Activated CD8-positive, alpha-beta memory T cell treated with anti-CD3 and anti-CD28 coated beads, Interleukin-2, amount 50 U/mL, for 24 hours (primary cell): ENCODE measurements around the gene PIGH.

Source experiments
- DNase-seq: peaks from one replicate; pipeline ENCODE4 v3.0.0-alpha.2; 2020; ENCODE audit errors: extremely low read depth

The PIGH gene

DNA sequence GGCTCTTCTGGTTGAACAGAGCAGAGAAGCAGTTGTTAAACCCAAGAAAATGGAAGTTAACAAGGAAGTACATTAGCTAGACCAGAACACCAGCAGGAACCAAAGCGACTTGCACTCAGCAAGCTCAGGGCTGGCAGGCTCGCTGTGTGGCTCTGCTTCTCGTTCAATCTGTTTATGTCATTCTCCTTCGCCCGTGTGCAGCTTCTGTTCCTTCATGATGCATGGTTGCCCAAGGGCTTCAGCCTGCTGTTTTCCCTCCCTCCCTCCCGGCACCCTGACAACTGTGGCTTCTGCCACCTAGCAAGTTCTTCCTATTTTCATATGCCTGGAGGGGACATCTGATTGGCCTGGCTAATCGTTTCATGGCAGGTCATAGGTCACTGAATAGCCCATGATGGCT lies 25.3 kb downstream of the PIGH start:
- no peak for DNase-seq

DNA sequence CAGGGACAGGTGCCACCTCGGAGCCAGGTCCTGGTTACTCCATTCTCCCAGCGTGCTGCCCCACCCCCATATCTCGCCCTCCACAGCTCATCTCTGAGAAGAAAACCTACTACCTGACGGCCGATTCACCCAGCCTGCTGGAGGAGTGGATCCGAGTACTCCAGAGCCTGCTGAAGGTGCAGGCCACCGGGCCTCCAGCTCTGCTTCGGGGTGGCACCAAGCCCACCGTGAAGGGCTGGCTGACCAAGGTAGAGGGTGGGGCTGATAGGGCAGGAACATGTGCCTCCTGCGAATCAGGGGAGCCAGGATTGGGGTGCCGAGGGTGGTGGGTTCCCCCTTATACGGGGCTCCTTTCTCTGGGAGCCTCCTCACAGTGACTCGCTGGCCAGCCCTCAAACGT lies 25.9 kb downstream of the PIGH start:
- no peak for DNase-seq

DNA sequence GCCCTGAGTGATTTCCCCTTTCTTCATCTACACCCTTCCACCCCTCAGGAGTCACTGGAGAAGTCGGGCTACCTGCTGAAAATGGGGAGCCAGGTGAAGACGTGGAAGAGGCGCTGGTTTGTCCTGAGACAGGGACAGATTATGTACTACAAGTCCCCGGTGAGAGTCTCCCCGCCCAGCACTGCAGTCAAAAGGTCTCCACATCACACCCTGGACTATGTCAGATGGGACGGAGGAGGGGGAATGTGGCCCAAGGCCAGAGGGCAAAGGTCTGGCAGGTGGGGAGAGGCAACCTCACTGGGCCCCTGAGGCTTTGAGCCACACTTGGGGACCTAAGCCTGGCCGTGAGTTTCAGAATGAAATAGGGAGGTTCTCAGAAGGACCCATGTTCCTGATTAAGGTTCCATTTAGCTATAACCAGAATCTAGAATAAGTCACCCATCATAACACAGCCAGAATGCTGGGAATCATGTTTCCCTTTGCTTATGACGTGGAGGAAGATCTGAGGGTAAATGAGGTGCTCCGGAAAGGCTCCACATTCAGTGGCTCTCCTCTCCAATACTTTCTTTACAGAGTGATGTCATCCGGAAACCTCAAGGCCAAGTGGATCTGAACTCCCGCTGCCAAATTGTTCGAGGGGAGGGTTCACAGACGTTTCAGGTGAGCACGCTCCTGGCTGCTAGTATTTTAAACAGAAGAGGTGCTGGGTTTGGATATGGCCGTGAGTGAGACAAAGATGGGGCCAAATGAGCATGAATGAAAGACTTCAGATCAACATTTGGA lies 26.6 kb downstream of the PIGH start:
- no peak for DNase-seq

DNA sequence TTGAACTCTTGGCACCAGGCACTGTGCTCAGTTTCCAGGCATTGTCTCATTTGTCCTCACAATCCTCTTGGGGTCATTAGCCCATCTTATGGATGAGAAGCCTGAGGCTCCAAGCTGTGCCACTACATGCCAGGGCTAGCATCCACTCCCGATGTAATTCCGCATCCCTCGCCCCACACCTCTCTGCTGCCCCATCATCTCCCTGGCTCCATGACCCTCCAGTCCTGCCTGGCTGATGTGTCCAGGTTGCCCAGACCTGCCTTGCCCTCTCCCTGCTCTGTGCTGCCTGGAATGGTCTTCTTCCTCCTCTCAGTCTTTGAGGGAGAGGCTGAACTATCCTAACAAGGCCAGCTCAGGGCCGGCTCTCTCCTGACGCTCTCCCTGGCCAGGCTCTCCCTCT lies 27.5 kb downstream of the PIGH start:
- DNase-seq = no peak

DNA sequence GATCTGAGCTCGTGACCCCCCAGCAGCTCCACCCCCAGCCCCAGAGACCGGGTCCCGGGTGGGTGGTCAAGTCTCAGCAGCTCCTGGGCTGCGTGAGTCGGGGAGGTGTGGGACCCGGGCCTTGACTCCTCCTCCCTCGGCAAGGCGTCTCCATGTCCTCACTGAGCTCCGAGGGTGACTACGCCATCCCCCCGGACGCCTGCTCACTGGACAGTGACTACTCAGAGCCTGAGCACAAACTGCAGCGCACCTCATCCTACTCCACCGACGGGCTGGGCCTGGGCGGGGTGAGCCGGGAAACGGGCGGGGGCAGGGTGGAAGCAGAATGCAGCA lies 28.1 kb downstream of the PIGH start:
- no peak for DNase-seq

DNA sequence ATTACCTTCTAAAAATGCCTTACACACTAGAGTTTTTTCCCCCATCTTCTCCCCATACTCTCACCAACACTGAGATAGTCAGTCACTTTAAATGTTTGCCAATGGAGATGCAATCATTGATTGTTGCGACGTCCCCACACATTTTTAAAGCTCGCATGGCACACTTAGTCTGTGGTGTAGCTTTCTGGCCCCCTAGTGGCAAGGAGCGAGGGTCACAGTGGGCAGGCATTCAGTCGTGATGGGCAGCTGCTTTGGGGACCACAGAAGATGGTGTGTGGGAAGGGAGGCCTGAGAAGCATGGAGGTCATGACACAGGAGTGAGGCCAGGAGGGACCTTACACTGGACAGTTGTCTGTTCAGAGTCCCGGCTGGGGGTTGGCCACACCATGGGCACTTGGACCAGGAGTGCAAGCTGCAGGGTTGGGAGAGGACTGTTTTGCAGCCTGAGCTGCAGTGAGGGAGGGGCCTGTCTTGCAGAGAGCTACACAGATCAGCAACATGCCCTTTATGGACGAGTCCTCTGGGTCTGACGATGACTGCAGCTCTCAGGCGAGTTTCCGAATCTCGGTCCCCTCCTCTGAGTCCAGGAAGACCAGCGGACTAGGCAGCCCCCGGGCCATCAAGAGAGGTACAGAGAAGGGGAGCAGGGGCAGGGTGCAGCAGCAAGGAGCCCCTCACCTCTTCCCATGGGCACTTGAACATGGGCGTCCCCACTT lies 28.6 kb downstream of the PIGH start:
- DNase-seq = peak; percentile 35

DNA sequence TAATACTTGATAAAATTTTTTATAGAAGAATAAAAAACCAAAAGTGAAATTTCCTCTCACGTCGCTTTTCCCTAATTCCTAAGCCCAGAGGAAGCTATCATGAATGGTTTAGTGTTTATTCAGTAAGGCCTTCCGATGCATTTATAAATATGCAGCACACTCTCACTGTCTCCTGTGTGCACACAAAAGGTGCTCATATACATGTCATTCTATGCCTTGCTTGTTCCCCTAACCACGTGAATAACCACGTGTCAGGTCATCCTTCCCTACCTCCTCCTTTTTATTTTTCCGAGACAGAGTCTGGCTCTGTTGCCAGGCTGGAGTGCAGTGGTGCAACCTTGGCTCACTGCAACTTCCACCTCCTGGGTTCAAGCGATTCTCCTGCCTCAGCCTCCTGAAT lies 29.6 kb downstream of the PIGH start:
- DNase-seq = no peak

DNA sequence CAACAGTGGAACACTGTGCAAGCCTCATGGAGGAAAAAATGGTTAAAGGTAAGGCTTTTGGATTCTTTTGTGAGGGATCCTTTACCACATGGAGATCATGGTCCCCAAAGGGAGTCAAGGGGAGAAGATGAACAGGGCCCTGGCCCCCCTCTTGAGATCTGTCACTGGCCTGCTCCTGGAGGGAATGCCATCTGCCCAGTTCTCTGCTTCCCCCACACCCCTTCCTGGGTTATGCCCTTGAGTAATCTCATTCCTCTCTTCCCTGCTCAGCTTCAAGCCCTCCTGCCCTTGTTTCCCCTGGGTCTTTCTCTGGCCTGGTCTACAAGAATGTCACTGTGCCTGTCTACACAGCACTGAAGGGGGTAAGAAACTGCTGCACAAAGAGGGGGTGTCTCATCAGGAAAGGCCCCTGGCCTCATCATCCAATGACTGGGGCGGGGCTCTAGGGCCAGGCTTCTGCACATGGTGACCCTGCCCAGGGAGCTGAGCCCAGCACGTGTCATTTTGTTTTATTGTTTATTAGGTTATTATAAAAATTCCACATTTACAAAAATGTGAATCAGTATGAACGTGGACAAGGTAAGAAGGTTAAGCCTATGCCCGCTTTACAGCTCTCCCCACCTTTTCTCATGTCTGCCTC lies 30.3 kb downstream of the PIGH start:
- no peak for DNase-seq

DNA sequence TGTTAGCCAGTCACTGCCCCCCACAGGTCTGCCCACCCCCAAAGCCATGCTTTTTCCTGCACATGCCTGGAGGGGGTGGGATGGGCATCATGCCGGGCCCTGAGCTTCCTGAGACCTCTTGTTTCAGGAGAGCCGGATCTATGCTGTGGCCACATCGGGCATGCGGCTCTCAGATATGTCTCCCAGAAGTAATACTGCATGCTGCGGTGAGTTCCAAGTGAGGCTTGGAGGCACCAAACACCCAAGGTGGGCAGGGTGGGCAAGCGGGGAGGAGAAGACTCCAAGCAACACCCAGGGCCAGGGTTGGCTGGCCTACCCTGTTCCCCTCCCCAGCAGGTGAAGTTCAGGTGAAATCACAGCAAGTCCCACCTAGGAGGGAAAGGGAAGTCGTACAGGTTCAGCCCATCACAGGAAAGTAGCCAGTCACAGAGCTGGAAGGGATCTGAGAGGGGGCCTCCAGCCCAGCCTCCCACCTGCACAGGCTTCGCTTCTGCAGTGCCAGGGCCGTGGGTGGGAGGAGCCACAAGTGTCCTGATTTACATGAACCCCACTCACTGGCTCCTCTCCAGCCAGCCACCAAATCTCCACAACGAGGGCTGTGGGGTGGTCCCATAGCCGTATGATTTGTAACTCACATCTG lies 30.9 kb downstream of the PIGH start:
- DNase-seq = no peak

DNA sequence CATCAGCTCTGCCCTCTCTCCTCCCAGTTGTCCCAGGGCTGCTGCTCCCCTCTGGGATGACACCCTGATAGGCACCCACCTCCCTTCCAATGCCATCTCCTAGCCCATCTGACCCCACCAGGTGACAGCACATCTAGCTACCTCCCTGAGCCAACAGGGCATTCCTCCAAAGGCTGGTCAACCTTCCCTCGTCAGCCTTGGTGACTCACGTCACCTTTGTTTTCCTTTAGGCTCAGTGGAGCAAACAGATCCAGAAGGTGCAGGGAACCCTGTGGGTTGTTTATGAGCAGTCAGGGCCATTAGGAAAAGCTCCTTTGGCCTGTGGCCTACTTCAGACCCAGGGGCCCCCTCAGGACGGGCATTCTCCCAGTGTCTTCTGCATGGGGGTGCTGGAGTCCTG lies 32.4 kb downstream of the PIGH start:
- no peak for DNase-seq

DNA sequence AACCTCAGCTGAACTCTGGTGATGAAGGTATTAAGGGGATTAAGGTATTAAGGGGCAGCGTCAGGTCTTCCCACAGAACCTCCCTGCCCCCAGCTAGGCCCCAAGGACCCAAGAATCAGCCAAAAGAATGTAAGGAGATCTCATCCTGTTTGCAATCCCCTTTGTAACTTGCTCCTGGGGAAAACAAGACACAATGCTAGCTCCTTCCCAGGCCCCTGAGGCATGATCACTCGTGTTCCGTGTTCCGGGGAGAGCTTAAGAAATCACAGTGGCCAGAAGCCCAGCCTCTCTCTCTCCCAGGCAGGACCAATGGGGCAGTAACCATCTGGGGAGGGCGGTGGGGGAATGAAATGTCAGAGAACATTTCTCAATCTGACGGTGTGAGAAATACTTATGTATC lies 33.2 kb downstream of the PIGH start:
- DNase-seq = no peak

DNA sequence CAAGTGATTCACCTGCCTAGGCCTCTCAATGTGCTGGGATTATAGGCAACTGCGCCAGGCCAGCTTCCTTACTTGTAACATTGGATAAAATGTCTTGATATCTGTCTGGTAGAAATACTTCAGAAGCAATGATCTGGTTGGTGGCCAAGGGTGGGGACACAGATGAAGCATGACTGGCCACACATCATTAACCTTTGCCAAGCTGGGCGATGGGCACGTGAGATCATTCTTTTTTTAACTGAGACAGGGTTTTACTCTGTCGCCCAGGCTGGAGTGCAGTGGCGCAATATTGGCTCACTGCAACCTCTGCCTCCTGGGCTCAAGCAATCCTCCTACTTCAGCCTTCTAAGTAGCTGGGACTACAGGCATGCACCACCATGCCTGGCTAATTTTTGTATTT lies 35.8 kb downstream of the PIGH start:
- DNase-seq = no peak

DNA sequence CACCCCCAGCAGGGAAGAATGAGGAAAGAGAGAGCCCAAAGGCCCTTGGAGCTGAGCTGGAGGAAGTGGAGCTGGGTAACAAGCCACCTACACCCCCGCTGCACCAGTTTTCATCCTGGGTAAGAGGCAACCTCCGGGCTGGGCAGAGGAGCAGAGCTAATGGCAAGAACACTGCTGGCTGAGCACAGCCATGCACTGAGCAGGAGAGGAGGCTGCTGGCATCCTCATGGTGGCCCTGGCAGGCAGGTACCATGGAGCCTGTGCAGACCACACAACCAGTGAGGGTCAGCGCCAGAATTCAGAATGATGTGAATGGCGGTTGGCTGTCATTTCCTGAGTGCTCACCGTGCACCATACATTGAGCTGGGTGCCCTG lies 37.3 kb downstream of the PIGH start:
- no peak for DNase-seq

DNA sequence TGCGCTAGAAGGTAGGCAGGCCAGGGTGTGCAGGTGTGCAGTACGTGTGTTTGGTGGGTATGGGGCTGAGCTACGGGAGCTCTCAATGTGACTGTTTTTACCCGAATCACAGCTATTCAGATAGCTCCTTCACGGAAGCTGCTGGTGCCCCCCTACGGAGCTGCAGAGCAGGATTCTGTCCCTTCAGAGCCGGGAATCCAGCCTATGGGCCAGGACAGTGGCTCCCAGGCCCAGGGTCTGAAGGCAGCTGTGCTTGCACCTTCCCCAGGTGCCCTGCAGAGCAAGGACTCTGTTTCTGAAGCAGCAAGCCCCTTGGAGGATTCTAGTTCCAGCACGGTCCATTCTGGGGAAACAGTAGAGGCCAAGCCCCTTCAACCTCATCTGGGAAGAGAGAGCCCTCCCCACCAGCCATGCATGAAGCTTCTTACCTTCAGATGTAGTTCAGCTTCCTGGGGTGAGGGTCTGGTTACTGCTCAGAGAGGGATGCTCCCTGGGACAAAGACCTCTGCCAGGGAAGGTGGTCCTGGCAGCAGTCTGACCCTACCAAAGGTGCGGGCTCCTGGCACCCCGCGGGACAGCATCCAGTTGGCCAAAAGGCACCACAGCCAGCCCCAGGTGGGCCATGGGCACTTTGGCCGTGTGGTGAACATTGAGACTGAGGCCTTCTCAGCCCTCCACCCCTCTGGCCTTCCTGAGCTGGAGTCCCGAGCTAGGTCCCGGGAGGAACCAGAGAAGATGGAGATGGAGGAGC lies 37.9 kb downstream of the PIGH start:
- no peak for DNase-seq

DNA sequence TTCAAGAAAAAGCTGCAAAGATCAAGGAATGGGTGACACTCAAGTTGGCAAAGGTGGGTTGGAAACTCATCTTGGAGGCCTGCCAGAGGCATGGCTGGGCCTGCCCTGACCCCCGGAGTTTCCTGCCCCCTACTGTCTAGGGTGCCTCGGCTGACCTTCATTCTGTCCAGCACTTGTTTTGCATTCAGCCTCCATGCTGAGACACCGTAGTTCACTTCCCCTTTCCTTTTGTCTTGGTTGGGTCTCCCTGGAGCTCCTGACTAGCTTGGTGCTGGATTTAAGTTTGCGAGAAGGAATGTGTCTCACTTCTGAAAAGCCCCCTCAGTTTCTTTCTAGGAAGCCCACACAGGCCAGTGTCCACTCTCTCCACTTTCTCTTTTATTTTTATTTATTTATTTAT lies 40.4 kb downstream of the PIGH start:
- no peak for DNase-seq

DNA sequence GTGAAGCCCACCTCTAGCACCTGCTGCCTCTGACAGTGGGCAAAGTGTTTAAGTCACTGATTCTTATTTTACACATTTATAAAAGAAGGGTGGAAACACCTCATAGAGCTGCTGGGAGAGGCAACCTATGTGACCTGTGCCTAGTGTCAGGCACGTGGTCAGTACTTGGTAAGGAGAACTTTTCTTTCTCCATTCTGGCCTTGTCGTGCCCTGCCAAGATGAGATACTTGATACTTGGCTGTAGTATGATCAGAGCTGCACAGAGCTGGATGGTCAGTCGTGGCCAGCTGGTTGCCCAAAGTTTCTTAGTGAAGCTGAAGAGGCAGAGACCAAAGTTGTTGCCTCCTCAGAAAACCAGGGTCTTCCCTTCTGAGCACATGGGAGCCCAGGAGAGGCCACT lies 42.4 kb downstream of the PIGH start:
- no peak for DNase-seq

DNA sequence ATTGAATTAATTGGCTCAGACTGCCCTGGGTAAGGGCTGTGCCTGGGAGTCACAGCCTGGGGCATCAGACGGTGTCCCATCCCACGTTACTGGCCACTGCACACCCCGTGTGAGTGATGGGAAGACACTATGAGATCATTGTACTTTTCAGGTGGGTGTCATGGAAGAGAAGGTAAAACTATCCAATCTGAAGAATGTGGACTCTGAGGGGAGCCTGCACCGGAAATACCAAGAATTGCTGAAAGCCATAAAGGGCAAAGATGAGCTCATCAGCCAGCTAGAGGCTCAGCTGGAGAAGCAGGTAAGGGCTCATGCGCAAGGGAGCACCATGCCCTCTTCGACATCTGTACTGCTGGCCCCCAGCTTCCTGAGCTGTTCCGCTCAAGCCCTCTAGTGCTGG lies 43.0 kb downstream of the PIGH start:
- no peak for DNase-seq

DNA sequence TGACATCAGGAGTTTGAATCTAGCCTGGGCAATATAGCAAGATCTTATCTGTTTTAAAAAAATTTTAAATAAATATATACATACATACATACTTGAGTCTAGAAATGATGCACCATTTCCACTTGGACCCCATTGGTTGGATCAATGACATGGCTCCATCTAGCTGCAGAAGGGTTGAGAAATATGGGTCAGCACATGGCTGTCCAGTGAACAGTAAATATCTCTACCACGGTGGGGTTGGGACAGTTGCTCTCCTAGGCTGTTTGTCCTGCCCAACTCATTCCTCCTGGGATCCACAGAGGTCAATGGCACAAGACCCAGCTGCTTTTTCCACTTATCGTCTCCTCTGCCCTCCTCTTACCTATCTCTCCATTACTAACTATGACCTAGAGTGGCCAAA lies 43.4 kb downstream of the PIGH start:
- no peak for DNase-seq

DNA sequence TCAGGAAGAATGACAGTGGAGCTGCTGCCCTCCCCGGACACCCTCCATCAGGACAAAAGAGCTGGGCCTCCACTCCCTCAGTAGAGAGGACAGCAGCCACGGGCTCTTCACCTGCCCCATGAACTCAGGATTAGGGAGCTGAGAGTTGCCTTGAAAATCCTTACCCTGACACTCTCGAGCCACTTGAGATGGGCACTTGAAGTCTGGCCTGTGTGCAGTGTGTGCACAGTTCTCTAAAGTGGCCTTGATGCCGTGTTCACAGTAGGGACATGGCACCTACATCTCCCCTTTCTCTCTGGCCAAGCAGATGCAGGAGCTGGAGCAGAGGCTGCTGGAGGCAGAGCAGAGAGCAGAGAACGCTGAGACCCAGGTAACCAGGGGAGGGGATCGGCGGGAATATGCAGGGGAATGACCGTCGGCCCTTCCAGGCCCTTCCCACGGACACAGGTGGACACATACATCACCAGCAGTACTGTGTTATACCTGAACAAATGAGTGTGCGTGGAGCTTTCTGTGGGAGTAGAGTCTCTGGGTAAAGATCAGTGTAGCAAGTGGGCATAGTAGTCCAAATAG lies 44.5 kb downstream of the PIGH start:
- no peak for DNase-seq

DNA sequence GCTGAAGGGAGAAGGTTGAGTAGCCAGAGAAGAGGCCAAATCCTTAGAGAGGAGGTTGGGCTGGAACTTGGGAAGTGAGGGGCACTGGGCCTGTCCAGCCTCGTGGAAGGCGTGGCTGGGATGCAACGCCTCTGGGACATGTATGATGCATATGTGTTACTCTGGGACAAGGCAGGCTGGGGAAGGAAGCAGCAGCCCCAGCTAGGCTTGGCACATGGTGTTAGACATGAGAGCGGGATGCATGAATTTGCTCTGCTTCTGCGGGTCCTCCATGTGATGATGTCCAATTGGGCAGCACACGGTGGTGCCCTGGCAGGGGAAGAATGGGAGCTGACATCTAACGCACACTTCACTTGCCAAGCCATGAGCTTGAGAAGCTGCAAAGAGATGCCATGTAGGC lies 45.7 kb downstream of the PIGH start:
- no peak for DNase-seq

DNA sequence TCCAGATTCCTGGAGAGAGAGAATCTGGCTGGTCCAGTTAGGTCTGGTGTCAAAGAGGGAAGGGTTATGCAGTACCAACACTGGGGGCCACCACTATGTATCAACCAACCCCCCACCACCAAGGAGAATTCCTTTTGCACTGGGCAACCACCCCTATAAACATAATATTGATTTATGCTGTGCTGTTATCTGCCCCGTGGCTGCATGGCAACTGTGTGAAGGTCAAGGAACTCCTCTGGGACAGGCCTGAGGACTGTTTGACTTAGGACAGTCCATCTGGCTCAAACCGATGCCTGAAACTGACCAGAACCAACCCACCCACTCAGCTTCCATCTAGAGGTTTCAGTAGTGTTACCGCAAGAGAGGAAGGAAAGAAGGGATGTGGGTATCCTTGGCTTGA lies 46.5 kb downstream of the PIGH start:
- no peak for DNase-seq

DNA sequence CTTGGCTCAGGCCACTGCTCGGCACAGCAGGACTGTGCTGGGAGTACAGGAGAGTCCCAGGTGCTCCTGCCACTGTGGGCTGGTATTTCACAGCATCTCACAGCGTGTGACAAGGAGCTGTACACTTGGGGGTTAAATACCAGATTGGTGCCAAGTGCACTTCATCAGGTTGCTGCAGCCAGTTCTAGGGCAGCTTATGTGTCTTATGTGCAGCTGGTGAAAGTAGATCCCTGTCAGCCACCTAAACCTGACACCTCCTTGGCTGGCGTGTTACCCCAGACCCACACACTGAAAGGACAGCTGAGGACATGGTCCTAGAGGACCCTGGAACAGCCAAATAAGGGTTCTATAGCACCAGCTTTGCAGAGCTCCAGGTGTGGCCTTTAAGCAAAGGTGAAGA lies 48.1 kb downstream of the PIGH start:
- DNase-seq = no peak
